ENCODE results near the gene PLXNB3. TPM values are rescaled to one million over a fixed set of nuclear protein-coding genes. Genes with fewer than 3 reads are reported as not detected.
A peak's percentile ranks its signal among the peaks of the same experiment; 100 is the strongest.

Gene PLXNB3
- total RNA-seq, 3 donors from 2014 or later (not counting 1 experiment from before 2014, with no cell fraction given): 1.2 to 1.3 TPM; not detected in 1

- intact Hi-C loops (cut with micrococcal nuclease): no loop called here
- ATAC-seq (no peak), DNase-seq (no peak)
- Histone ChIP-seq H3K36me3 (ENCODE audit: control insufficient read depth, insufficient read depth, low read length) (peaks cover 9% of the 10 kb centered on the region), H3K9me3 (ENCODE audit: control insufficient read depth, insufficient read depth, low read length) (no peaks in the 10 kb centered on the region), H3K27me3 (ENCODE audit: control insufficient read depth, insufficient read depth, low read length) (no peaks in the 10 kb centered on the region), H3K4me3 (ENCODE audit: low read length) (no peak overlapping the region), H3K4me1 (ENCODE audit: control insufficient read depth, insufficient read depth, low read length) (peaks cover 26% of the 10 kb centered on the region), H3K27ac (ENCODE audit: low read length) (peak overlapping the region; percentile 24)
- WGBS (ENCODE audit: insufficient coverage): 87% methylated on average over 3 of the region's 3 CpGs
- no peak overlapping the region for H3K4me3 Mint-ChIP-seq
- no peaks in the 10 kb centered on the region for H3K36me3 Mint-ChIP-seq
- no peaks in the 10 kb centered on the region for H3K9me3 Mint-ChIP-seq
- no peak for TF ChIP-seq CTCF (IDR thresholded peaks at IDR 0.05)
- H3K27ac Mint-ChIP-seq: peak overlapping the region in 1 of 2 donors; percentile 39
- H3K27me3 Mint-ChIP-seq (ENCODE audit: low read depth in 2 of 2): no peaks in the 10 kb centered on the region
- H3K4me1 Mint-ChIP-seq: peaks cover 21 to 32% of the 10 kb centered on the region in 2 donors
These were observed 32.2 kb upstream of the PLXNB3 start for GRCh38 chrX:153731845-153732215.

- no peaks in the 10 kb centered on the region for H3K27me3 Mint-ChIP-seq (ENCODE audit: low read depth in 2 of 2)
- H3K9me3 Mint-ChIP-seq: no peaks in the 10 kb centered on the region
- H3K36me3 Mint-ChIP-seq: no peaks in the 10 kb centered on the region
- peaks cover 11% of the 10 kb centered on the region for H3K36me3 ChIP-seq (ENCODE audit: control insufficient read depth, insufficient read depth, low read length)
- DNase-seq (no peak), ATAC-seq (no peak)
- no peak overlapping the region for H3K27ac Mint-ChIP-seq
- H3K4me1 ChIP-seq (ENCODE audit: control insufficient read depth, insufficient read depth, low read length): peaks cover 21% of the 10 kb centered on the region
- no peak overlapping the region for H3K4me3 Mint-ChIP-seq
- no peak overlapping the region for H3K27ac ChIP-seq (ENCODE audit: low read length)
- no peaks in the 10 kb centered on the region for H3K27me3 ChIP-seq (ENCODE audit: control insufficient read depth, insufficient read depth, low read length)
- intact Hi-C loops (cut with micrococcal nuclease): no loop called here
- H3K9me3 ChIP-seq (ENCODE audit: control insufficient read depth, insufficient read depth, low read length): no peaks in the 10 kb centered on the region
- H3K4me1 Mint-ChIP-seq: peaks cover 15 to 26% of the 10 kb centered on the region in 2 donors
- no peak for TF ChIP-seq CTCF (IDR thresholded peaks at IDR 0.05)
- WGBS (ENCODE audit: insufficient coverage): 88% methylated on average over 13 of the region's 14 CpGs
- no peak overlapping the region for H3K4me3 ChIP-seq (ENCODE audit: low read length)
These were observed 31.6 kb upstream of the PLXNB3 start for GRCh38 chrX:153732401-153732800.

GRCh38 chrX:153733651-153734240 is 30.3 kb upstream of the PLXNB3 start:
- no peak overlapping the region for H3K4me3 Mint-ChIP-seq
- Histone ChIP-seq H3K4me3 (ENCODE audit: low read length) (no peak overlapping the region), H3K27me3 (ENCODE audit: control insufficient read depth, insufficient read depth, low read length) (no peaks in the 10 kb centered on the region), H3K9me3 (ENCODE audit: control insufficient read depth, insufficient read depth, low read length) (no peaks in the 10 kb centered on the region), H3K27ac (ENCODE audit: low read length) (no peak overlapping the region), H3K36me3 (ENCODE audit: control insufficient read depth, insufficient read depth, low read length) (peaks cover 11% of the 10 kb centered on the region), H3K4me1 (ENCODE audit: control insufficient read depth, insufficient read depth, low read length) (peaks cover 7% of the 10 kb centered on the region)
- no peaks in the 10 kb centered on the region for H3K9me3 Mint-ChIP-seq
- DNase-seq (no peak), ATAC-seq (no peak)
- H3K4me1 Mint-ChIP-seq: peaks cover 10 to 21% of the 10 kb centered on the region in 2 donors
- 92% methylated on average over 12 of the region's 15 CpGs for WGBS (ENCODE audit: insufficient coverage)
- intact Hi-C loops (cut with micrococcal nuclease): no loop called here
- no peaks in the 10 kb centered on the region for H3K36me3 Mint-ChIP-seq
- no peak for TF ChIP-seq CTCF (IDR thresholded peaks at IDR 0.05)
- no peak overlapping the region for H3K27ac Mint-ChIP-seq
- H3K27me3 Mint-ChIP-seq (ENCODE audit: low read depth in 2 of 2): no peaks in the 10 kb centered on the region

GRCh38 chrX:153734871-153735270 is 29.2 kb upstream of the PLXNB3 start:
- Mint-ChIP-seq H3K27ac (peak overlapping the region in 1 of 2 donors; percentile 22), H3K27me3 (ENCODE audit: low read depth in 2 of 2) (no peaks in the 10 kb centered on the region), H3K36me3 (no peaks in the 10 kb centered on the region), H3K4me1 (peaks cover 10 to 21% of the 10 kb centered on the region in 2 donors), H3K4me3 (no peak overlapping the region), H3K9me3 (no peaks in the 10 kb centered on the region)
- Histone ChIP-seq H3K4me1 (ENCODE audit: control insufficient read depth, insufficient read depth, low read length) (peaks cover 7% of the 10 kb centered on the region), H3K9me3 (ENCODE audit: control insufficient read depth, insufficient read depth, low read length) (no peaks in the 10 kb centered on the region), H3K27ac (ENCODE audit: low read length) (no peak overlapping the region), H3K36me3 (ENCODE audit: control insufficient read depth, insufficient read depth, low read length) (peaks cover 8% of the 10 kb centered on the region), H3K4me3 (ENCODE audit: low read length) (no peak overlapping the region), H3K27me3 (ENCODE audit: control insufficient read depth, insufficient read depth, low read length) (no peaks in the 10 kb centered on the region)
- no peak for DNase-seq
- intact Hi-C loops (cut with micrococcal nuclease): no loop called here
- no peak for ATAC-seq
- WGBS (ENCODE audit: insufficient coverage): 91% methylated on average over 2 of the region's 2 CpGs
- no peak for TF ChIP-seq CTCF (IDR thresholded peaks at IDR 0.05)

Data from natural killer cell (primary cell).